GM19238 (cell line): ENCODE results near the gene VSTM2B.

Source experiments
- DNase-seq: peaks from one replicate; pipeline ENCODE4 v3.0.0; 2011; ENCODE audit warnings: low spot score; ENCODE audit not compliant: insufficient read length

VSTM2B gene

DNA sequence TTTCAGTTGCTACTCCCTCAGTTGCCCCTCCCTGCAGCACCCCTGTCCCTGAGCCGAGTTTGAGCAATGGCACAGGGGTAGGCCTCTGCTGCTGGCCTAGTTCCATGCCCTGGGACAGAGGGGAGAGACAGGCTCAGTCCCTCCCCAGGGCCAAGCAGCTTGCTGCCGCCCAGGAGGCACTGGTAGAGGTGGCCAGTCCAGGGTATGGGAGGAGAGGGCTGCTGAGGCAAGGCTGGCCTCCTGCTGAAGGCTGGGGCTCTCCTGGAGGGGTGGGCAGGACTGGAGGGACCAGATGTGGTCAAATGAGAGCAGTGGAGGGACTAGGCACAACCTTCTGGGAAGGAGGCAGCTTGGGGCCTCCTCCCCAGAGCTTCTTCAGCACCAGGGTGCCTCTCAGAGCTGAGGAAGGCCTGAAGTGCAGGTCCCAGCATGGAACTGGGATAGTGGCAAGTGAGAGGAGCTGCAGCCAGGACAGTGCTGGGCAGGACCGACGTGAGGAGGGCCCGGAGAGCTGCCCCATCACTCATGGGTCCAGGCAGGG lies 29.8 kb upstream of the VSTM2B start:
- DNase-seq = no peak

DNA sequence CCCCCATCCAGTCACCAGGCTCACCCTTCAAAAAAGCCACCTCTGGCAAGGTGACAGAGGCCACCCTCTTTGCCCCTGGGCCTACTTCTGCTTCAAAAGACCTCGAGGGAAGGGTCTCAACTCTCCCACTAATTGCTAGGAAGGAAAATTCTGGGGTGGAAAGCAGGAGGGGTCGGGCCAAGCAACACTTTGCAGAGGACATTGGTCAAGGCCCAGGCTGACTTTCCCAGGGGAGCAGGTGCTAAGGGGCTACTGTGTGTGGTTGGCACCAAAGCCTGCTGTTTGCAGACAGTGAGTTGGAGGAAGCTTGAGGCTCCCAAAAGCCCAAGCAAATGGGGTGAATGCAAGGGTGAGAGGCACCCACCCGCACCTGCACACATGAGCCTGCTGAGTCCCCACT lies 28.6 kb upstream of the VSTM2B start:
- no peak for DNase-seq

DNA sequence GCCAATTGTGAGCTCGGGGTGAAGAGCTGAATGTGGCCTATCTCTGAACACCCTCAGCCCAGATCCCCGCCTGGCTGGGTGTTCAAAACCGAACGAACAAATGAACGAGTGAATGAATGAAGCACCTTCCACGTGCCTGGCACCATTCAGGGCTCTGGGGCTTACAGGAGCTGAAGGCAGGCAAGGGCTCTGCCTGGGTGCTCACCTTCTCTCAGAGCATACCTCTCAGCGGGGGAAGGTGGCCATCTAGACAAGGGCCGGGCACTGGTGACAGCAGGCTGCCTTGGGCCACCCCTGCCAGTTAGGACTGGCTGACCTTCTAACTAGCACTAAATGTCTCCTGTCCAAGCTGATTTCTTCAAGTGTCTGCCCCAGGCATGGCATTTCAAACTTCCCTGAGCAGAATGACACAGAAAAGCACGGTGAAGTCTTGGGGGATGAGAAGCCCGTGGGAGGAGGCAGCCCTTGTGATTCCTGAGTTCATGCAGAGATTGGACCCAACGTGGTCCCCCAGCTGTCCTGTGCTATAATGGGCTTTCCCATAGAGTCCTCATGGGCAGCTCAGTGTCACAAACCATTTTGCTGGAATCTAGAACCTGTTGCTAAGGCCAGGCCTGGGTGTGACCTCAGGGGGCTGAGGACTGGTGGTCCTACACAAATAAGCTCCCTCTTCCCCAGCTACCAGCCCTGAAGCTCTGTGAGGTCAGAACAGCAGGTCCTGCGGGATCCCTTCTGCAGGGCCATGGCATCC lies 27.9 kb upstream of the VSTM2B start:
- DNase-seq = no peak

DNA sequence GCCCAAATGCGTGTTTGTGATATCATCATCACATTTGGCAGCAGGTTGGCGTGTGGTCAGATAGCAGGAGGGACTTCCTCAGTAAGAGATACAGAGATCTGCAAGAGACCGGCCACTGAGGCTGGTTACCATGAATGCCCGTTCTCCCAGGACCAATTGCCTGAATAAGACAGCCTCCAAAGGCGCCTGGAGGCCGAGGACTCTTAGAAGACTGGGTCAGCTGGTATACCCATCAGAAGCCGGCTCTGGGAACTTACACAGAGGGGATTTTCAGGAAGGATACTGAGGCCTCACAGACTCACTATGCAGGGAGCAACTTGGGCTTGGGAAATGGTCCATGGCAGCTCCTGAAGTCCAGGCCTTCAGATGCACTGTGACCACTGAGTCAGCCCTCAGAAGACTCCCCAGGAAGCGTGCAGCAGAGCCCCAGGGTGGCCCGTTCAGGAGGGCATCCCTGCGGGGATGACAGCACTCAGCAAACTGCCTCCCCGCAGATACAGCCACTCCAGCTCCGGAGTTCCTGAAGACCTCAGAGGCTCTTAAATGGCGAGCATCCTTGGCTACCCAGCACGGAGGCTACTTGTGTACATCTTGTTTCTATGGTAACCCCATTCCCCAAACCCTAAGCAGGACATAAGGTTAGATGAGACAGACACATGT lies 26.4 kb upstream of the VSTM2B start:
- DNase-seq = no peak

DNA sequence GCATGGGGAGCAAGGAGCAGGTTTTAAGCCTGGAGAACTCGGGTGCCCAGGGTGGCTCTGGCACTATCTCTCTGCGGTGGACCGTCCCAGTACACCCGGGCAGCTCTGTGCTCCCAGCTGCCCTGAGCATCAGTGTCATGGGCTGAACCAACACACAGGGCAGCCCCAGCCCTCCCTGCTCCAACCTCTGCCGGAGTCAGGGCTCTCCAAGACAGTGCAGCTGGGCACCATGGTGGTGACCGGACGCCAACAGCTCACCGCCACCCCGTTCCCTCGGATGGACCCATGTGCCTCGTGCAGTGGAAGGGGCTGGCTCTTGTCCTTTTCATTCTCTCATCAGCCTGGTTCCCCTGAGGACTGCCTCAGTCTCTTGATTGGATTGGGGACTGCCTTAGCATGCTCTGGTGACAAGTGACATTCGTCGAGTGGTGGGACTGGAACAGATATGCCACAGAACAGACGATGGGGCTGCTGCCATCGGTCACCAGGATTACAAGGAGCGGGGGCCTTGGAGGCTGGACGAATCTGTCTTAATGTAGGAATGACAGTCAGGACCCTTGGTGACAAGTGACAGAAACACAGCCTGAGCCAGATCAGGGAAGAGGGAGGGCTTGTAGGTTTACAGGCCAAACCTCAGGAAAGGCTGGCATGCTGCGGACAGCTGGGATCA lies 25.7 kb upstream of the VSTM2B start:
- no peak for DNase-seq

DNA sequence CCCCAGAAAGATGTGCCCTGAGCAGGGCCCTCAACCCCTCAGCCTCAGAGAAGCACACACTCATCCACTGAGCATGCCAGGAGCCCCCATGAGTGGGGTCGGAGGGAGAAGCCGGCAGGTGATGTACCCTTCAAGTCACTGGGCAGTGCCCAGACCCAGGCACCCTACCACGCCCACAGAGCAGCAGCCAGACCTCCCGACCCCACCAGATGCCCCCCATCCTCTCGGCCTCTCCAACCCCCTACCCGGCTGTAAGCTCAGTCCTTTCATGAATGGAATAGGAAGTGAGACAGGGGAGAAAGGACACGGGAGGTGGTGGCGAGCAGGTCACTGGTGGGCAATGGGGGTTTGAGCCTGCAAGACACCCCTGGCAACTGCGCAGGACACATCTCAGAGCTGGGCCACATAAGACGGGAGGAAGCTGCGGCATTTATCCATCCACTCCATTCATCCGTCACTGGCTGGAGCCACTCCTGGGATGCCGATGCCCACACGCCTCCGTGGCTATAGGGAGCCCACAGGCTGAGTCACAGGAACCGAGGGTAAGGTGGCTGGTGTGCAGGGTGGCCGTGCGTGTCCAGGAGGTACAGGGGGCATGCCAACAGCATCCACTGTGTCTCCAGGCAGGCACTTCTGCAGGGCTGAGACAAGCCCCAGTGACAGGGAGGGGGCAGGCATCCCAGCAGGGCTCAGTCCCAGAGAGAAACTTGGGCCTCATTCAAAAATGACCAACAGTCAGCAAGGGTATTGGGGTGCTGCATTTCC lies 23.8 kb upstream of the VSTM2B start:
- DNase-seq = no peak

DNA sequence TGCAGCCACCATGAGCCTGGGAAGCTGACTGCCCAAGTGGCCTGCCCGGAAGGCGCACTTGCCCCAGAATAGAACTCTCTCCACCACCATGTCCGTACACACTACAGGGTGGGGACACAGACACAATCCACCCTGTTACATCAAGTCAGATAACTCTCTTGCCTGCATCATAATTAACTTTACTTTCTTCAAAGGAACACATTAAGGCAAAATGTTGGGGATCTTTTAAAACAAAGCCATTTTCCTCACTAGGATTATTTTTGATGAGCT lies 23.3 kb upstream of the VSTM2B start:
- DNase-seq = no peak

DNA sequence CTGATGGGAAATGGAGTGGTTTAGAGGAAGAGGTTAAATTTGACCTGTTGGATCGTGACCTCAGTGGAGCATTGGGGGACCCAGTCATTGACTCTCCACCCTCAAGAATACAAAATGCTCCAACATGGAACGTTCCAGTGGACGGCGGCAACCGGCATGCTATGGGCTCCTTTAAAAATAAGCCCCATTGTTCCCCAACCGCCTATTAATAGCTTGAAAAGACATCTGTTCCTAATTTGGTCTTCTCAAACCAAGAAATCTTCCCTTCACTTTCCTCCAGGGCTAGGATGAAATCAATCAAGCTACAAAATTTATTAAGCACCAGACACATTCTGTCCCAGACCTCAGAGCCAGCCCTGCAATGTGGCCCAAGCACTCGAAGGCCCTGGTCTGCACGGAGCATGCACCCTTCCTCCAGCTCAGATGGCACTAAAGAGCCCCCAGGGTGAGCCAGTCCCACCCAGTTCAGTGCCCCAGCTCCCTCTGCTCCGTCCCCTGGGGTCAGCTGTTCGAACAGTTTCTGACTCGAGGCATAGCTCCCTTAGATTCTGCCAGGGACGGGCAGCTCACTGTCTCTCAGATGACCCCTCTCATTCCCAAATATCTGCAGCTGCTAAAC lies 22.5 kb upstream of the VSTM2B start:
- DNase-seq = no peak

DNA sequence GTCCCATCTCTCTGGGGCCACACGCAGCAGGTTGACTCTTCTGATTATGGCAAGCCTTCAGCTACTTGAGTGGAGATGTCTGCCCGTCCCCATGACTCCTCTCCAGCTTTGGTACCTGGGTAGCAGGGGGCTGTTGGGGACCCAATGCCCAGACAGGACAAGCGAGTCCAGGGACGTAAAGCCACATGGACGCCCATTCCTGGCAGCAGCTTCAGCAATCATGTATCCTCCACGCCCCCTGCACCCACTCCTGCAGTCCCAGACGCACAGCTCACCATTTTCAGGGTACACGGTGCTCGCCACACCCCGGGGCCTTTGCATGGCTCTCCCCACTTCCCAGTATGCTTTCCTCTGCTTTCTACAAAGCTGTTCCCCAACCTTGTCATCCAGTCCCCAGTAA lies 22.0 kb upstream of the VSTM2B start:
- no peak for DNase-seq

DNA sequence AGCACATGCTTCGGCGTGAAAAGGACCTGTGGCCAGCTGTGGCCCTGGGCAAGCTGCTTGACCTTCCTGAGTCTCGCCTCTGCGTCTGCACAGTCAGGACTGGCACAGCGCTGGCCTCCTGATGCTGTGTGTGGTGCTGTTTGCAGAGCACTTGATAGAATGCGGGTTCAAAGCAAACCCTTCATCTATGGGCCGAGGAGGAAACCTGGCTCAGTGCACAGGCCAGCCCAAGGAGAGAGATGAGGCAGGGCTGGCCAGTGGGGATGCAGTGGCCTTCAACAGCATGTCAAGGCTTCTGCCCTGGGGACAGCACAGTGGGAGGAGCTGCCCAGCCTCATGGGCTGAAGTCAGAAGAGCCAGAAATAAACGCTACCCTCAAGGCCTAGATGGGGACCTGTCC lies 21.3 kb upstream of the VSTM2B start:
- DNase-seq = no peak

DNA sequence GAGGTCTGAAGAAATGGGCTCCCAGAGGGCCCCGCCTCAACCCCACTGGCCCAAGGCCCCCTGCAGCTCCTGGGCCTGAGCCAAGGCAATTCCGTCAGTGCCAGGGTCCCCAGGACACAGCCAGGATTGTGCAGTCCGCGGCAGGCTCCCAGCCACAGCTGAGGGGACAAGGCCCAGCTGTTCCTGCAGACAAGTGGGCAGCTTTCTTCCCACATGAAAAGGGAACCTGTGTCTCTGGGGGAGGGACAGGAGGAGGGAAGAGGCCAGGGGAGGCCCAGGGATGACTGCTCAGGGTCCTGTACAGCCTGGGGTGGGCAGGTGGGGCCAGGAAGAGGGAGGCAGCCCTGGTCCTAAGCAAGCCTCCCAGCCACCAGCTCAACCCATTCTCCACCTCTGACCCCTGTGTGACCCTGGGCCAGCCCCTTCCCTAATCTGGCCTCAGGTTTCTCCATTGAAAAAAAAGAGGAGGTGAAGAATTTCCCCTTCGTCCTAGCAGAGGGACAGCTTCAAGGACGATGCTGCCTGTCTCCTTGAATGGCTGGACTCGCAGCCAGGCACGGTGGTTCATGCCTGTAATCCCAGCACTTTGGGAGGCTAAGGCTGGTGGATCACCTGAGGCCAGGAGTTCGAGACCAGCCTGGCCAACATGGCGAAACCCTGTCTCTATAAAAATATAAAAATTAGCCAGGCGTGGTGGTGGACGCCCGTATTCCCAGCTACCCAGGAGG lies 20.5 kb upstream of the VSTM2B start:
- no peak for DNase-seq

DNA sequence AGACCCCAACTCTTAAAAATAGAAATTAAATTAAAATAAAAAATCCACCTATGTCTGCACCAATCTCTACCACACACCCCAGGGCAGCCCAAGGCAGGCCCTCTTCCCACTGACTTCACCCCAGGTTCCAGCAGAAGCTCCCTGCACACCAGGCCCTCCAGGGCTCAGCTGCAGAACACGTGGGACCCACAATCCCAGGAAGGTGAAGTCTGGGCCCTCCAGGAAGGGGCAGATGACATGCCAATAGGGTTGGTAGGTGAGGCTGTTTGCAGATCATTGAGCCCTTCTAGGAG lies 19.2 kb upstream of the VSTM2B start:
- no peak for DNase-seq

DNA sequence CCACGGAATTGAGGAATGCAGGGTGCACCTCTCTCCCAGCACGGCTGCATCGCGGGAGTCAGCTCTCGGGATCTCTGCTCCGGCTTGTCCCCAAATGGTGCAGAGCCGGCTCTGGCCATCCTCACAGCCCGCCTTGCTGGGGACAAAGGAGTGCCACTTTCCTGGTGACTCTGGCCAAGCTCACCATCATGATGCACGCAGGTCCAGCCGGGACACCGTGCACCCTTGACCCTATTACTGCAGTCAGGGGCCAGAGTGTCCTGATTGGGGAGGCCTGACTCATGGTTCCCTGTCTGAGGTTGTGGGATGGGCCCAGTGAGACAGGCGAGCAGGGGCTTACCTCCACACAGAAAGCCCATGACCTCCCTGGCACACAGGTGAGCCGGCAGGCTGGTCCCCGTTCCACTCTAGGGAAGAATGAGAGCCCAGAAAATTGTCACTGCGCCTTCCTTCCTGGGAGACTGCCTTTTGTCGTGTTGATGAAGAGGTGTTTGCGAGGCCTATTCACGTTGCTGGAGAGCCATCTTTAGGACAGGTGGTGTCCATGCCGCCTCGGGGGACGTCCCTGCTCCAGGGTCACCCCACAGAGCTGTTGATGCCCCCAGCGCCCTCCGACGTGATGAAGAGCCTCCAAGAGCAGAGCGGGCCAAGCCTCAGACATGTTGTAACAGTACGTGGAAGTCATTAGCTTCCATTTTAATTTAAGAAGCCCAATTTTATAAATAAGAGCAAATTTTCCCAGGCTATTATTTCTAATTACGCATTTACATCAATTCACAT lies 18.5 kb upstream of the VSTM2B start:
- no peak for DNase-seq

DNA sequence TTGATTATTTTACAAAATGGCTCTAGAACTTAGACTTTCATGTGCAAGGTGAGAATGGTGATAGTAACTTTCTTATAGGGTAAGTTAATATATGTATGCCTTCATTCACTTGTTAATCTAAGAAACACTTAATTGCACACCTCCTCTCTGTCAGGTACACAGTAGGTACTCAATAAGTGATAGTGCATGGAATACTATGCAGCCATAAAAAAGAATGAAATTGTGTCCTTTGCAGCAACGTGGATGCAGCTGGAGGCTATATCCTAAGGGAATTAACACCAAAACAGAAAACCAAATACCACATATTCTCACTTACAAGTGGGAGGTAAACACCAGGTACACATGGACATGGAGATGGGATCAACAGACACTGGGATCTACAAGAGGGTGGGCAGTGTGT lies 17.6 kb upstream of the VSTM2B start:
- DNase-seq = no peak

DNA sequence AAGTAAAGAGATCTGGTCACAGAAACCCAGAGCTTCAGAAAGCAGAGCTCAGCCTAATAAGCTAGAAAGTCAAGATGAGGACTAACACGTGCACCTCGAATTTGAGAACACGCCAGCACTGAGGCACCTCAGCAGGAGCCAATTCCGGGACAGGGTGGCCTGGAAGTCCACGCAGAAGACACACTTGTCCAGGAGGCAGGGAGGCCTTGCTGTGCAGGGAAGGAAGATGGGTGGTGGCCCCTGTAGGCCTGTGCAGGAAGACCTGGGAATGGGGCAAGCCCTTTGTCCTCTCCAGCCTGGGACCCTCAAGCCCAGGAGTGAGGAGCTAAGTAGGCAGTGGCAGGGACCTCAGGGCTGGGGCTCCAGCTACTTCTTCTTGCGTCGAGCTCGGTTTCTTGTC lies 16.3 kb upstream of the VSTM2B start:
- no peak for DNase-seq

DNA sequence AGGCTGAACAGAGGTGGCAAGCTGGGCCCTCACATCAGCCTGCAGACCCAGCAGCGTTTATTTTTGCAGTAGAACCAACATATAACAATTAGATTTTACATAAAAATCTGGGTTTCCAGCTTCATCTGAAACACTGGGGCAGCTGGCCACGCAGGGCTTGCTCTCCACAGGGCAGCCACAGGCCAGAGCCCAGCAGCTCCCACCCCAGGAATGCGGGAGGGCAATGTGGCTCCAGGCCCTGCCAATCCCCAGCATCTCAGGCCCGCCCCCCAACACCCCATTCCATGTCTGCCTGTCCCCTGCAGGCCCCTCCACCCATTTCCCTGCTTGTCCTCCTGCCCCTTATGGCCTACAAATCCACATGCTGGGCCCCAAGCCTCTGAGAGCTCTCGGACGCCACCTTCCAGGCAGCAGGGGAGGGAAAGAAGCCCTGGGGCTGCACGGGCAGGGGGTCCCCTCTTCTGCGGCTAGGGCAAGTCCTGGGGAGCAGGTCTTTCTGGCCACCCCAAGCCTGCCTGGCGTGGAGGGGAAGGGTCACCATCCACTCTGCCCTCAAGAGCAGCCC lies 15.0 kb upstream of the VSTM2B start:
- no peak for DNase-seq

DNA sequence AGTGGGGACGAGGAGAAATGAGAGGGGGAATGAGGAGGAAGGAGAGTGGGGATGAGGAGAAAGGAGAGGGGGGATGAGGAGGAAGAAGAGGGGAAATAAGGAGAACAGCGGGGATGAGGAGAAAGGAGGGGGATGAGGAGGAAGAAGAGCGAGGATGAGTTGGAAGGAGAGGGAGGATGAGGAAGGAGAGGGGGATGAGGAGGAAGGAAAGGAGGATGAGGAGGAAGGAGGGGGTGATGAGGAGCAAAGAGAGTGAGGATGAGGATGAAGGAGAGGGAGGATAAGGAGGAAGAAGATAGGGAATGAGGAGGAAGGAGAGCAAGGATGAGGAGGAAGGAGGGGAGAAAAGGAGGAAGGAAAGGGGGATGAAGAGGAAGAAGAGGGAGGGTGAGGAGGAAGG lies 14.0 kb upstream of the VSTM2B start:
- DNase-seq = no peak

DNA sequence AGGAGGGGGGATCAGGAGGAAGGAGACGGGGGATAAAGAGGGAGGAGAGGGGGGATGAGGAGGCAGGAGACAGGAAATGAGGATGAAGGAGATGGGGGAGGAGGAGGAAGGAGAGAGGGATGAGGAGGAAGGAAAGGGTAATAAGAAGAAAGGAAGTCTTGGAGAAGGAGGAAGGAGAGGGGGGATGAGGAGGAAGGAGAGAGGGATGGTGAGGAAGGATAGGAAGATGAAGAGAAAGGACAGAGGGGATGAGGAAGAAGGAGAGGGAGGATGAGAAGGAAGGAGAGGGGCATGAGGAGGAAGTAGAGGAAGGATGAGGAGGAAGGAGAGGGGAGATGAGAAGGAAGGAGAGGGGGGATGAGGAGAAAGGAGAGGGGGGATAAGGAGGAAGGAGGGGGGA lies 13.0 kb upstream of the VSTM2B start:
- DNase-seq = no peak

DNA sequence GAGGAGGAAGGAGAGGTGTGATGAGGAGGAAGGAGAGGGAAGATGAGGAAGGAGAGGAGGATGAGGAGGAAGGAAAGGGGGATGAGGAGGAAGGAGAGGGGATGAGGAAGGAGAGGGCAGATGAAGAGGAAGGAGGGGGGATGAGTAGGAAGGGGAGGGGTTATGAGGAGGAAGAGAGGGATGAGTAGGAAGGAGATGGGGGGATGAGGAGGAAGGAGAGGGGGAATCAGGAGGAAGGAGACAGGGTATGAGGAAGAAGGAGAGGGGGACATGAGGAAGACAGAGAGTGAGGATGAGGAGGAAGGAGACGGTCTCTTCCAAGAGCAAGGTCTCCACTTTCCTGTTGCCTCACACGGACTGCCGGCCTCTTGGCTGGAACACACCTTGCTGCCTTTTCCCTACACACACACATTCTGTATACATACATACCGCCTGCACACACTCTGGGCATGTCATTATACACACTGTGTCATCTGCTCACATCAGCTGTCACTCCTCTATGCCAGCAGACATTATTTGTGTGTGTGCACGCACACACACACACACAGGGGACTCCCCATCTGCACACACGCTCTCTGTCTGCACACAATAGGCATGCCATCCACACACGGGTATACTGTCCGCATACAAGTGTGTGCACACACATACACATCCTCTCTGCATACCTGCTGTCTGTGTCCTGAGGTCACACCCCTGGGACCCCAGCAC lies 11.1 kb upstream of the VSTM2B start:
- DNase-seq = no peak
